SK-N-MC (cell line): ENCODE results near the gene BOLA2.
"Not testable (repeated sequence)": the region's sequence is repeated elsewhere in the genome, so short reads cannot be mapped to it uniquely, and the experiment has no call there.

Source experiments
- EZH2 ChIP-seq: fragments of 200-600 bp; sonication (generic); IDR thresholded peaks from one replicate; pipeline ENCODE4 v1.6.1; 2017; ENCODE audit warnings: antibody characterized with exemption
- FOXP2 ChIP-seq: optimal IDR thresholded peaks from 2 replicates; pipeline ENCODE3; 2011; ENCODE audit warnings: mild to moderate bottlenecking, moderate library complexity; ENCODE audit not compliant: insufficient read depth; ENCODE audit errors: extremely low read length, control extremely low read depth
- POLR2AphosphoS5 ChIP-seq: IDR thresholded peaks from 2 replicates; pipeline ENCODE4 v1.6.1; 2012; ENCODE audit warnings: mild to moderate bottlenecking, low read depth, low read length, borderline replicate concordance

DNA sequence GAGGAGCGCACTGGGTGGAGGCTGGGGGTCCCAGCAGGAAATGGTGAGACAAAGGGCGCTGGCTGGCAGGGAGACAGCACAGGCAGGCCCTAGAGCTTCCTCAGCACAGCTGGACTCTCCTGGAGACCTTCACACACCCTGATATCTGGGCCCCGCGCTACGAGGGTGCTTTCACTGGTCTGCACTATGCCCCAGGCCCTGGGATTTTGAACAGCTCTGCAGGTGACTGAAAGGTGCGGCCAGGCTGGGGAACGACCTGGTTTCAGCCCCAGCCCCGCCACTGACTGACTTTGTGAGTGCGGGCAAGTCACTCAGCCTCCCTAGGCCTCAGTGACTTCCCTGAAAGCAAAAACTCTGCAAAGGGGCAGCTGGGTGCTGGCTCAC, 6.5 kb upstream of the BOLA2 start:
- not testable (repeated sequence) for TF ChIP-seq POLR2AphosphoS5, EZH2, FOXP2
